DMS 273 treated with DMSO at 0.1 percent for 48 hours (cell line): ENCODE measurements around the gene ALDOB.
A peak's percentile ranks its signal among the peaks of the same experiment; 100 is the strongest.

Experiments
- DNase-seq: peaks from one replicate; lab custom pipeline; 2025; lab: John Stamatoyannopoulos, UW

The ALDOB gene

DNA sequence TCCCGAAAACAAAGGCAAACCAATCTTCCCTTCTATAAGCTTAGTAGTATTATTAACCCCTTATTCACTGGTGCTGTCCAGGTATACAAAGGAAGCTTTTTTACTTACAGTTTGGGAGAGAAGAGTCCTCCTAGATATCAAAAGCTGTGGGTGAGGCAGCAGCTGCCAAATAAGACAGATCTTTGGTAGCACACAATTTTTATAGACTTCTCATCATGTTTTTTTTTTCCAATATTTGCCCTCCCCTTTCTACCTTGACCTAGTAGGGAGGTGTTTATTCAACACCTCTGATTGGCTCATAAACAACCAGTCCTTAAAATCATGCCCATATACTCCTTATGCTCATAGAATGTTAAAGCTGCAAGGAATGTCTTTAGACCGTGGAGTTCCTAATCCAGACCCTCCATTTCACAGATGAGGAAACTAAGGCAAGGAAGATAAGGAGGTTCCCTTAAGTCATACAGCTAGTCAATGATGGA is at the start of gene ALDOB:
ALDOB (minus strand) TSS at position 174 of the 479 bp plus-strand sequence. CDS start 4,887 bp downstream, outside the sequence.
- no peak for DNase-seq

DNA sequence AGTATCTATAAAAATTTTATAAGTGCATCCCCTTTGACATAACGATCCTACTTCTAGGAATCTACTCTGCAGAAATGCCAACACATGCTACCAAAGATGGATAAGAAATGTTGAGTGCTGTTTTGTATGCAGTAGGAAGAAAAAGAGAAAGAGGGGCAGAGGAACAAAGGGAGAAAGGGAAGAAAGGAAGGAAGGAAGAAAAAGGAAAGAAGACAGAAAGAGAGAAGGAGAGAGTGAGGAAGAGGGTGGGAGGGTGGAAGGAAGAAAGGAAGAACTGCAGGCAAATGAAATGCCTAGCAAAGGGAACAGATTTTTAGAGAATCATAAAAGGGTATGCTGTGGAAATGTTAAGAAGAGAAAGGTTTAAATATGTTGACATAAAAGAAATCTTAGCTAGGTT is 48.5 kb upstream of the ALDOB start:
- no peak for DNase-seq

- DNase-seq = no peak
These were observed 45.7 kb upstream of the ALDOB start for GRCh38 chr9:101481261-101481660.

- DNase-seq = no peak
These were observed 44.8 kb upstream of the ALDOB start for GRCh38 chr9:101480386-101480785.

DNA sequence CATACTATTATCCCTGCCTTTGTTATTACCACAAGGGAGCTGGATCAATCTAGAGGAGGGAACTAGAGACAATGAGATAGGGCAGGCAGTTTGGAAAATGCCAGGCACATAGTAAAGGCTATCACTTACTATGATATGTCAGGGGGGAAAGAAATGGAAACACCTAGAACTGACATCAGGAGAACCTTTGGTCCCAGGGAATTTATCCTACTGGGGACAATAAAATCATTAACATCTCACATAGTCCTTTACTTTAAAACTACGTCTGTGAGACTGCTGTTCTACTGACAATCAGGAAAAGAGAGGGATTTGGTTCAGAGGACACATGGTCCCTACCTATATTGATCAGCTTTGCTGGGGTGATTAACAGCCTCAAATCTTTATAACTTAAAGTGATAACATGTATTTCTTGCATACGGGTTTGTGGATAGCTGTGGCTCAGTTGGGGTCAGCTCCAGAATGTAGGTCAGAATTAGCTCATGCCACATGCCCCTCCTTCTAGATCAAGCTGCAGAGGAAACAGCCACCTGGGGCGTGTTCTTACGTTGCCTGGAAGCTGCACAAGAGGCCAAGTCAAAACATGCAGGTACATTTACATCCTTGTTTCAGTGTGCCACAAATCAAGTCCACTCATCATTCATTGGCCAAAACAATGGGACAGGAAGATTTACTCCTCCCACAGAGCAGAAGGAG is 43.9 kb upstream of the ALDOB start:
- DNase-seq = no peak

GRCh38 chr9:101478906-101479305 is 43.3 kb upstream of the ALDOB start:
- no peak for DNase-seq

DNA sequence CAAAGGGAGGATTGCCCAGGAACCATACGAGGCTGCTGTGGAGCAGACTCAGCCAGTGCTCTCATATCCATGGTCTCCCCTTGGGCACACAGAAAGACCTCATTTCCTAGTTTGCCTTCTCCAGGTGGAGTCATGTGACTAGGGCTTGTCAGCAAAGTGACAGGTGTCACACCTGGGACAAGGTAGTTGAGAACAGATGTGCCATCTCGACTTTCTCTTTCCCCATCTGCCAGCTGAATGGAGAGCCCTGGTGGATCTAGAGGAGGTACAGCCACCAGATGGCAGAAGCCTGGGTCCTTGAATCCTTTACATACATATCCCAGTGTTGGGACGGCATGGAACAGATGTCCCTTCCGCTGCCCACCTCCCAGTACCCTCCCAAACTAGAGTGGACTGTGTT is 42.9 kb upstream of the ALDOB start:
- peak; percentile 13 for DNase-seq

DNA sequence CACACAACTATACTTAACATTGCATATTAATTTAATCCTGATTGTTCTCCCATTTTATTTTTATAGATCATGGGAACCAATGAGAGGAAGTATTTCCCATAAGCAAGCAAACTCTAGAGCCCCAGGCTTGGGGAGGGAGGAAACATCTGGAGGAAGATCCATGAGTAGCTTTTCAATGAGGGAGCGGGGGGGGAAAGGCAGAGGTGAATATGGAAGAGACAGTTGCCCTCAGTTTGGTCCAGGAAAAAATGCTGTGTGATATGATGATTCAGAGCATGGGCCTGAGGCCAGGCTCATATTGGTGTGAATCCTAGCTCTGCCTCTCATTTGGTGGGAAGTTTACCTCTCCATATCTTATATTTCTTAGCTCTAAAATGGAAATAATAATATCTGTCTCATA is 42.2 kb upstream of the ALDOB start:
- no peak for DNase-seq

DNA sequence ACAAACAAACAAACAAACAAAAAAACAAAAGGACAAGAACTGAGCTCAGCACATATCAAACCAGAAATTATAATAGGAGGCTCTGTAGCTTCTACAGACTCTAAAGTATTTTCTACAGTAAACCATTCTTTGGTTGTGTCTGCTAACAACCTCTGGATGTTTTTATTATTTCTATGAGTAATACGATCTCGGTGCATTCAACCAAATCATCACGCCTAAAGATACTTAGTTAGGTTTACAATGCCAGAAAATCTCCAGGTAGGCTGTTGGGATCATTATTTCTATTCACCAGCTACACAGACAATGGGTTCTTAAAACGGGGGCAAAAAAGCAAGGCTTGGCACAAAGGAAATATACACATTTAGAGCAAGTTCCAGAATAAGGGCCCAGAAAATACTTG is 41.6 kb upstream of the ALDOB start:
- no peak for DNase-seq

DNA sequence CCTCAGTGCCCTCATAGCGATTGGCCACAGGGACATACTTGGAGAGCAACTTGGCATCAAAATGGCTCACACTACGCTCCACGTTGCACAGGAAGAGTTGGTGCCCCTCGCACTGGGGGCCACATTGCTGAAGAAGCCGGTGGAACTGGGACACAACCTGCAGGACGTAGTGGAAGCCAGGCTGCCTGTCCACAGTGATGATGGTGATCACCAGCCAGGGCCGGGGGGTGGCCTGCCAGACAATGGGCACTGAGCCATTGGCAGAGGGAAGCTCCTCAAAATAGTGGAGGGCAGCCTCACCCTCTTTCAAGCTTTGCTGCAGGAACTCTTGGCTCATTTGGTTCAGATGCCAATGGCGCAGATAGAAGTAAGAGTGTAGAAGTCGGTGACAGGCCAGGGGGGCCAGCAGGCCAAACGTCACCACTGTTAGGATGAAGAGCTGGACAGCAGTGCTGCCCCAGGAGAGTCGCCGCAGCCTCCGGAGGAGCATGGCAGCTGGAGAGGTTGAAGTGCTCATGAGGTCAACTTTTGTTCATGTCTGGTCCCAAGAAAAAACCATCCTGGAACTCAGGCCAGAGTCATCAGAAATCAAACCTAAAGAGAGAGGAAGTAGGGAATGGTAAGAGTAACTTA is 41.1 kb upstream of the ALDOB start:
- no peak for DNase-seq

- DNase-seq = no peak
These were observed 37.3 kb upstream of the ALDOB start for GRCh38 chr9:101472891-101473290.

DNA sequence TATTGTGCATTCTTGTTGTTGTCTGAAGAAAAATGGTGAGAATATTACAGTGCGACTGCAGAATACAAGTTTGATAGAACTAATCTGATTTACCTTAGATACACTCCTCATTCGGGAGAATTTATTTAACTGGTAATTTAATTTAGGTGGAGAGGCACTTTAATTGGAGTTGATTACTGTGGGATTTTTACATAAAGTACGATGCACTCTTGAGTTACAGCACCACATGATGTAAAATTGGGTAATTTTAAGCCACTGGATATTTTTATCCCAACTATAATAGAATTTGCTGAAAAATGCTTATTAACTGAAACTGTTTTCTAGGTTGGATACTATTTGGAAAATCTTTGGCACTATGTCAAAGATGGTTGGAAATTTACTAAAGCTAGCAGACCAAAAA is 35.4 kb upstream of the ALDOB start:
- DNase-seq = no peak

GRCh38 chr9:101470021-101470420 is 34.4 kb upstream of the ALDOB start:
- no peak for DNase-seq

- DNase-seq = no peak
These were observed 33.5 kb upstream of the ALDOB start for GRCh38 chr9:101469026-101469425.

DNA sequence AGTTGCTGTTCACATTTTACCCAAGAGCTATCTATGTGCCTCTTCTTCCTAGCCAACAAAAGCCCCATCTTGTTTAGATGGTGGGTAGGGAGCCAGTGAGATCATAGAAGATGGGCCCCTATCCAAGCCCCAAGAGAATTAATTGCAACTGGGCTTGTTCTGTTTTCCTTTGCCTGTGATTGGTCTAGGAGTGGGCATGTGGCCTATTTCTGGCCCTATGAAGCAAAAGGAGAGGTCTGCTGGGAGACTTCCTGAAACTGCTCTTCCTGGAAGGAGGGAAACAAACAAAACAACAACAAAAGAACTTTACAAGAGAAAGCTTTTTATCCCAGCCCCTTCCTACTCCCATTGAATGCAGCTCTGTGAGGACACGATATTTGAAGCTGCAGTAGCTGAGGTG is 32.5 kb upstream of the ALDOB start:
- DNase-seq = no peak

GRCh38 chr9:101467690-101468089 is 32.1 kb upstream of the ALDOB start:
- DNase-seq = no peak

DNA sequence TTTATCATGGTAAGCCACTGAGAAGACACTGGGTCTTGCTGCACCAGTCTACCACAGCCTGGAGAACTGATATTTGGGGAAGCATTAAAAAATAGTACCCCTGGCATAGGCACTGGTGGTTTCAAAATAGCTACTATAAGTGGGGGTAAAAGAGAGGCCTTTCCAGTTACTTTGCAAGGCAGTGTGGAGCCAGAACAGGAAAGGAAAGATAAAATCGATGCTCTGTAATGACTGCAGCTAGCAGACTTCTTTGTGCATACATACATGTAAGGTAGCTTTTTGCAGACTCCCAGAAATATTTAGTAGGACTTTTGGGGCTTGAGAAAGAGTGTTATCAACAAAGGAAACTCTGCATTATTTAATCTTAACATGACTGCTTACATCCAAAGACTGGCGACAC is 31.3 kb upstream of the ALDOB start:
- DNase-seq = no peak

- DNase-seq = peak; percentile 32
These were observed 29.8 kb upstream of the ALDOB start for GRCh38 chr9:101465326-101465915.

- no peak for DNase-seq
These were observed 27.8 kb upstream of the ALDOB start for GRCh38 chr9:101463397-101463796.

GRCh38 chr9:101462558-101462957 is 27.0 kb upstream of the ALDOB start:
- no peak for DNase-seq

DNA sequence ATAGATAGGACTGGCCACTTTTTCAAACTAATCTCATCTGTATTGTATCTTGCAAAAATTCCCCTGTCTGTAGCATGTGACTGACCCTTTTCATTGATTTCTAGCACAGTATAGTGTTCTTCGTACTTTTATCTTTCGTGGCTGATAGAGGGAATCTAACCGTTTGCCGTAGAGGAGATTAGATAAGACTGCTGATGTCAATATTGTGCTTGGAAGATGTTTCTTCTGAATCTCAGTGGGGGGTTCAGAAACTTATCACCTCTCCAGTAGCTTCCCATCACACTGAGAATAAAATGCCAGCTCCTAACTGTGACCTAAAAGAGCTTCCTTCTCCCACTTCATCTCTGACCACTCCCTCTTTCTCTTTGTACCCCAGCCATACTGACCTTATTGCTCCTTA is 25.4 kb upstream of the ALDOB start:
- DNase-seq = no peak

DNA sequence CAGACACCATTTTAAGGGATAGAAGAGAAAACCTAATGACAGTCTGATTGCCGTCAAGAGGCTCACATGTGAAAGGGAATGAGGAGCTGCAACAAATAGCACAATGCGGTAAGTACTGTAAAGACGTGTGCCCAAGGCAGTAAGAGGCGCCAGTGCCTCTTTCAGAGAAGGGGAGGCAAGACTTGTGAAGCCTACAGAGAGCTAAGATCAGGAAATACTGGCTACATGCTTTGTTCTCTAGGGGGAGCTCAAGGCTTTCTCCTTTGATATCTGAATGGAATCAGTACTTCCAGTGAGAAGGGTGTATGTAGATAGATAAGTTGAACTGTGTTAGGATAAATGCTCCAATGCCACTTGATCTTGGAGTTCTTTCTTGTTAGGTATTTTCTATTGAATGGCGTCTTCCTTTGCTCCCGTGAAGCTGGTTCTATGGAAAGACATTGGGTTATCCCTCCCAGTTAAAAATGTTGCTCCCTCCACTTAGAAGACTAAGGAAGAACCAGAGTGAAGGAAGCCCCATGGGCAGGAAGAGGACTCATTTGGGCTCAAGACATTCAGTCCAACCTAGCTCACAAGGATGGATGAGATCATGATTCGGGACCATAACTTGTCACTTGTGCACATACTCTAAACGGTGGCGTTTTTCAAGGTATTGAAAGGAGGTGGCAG is 23.5 kb upstream of the ALDOB start:
- peak; percentile 74 for DNase-seq

GRCh38 chr9:101457003-101457402 is 21.4 kb upstream of the ALDOB start:
- DNase-seq = no peak
